GM19438 (cell line): Measurements from ENCODE around the gene LEMD2.

Source experiments
- ATAC-seq: cut with Tn5 transposase; IDR thresholded peaks from one replicate; pipeline ENCODE4 v1.9.1; 2021; ENCODE audit warnings: low read depth; ENCODE audit not compliant: unreplicated experiment

Gene LEMD2

GRCh38 chr6:33820243-33820642, 31.3 kb upstream of the LEMD2 start:
- no peak for ATAC-seq

- no peak for ATAC-seq
Observed at GRCh38 chr6:33819021-33819420, 30.1 kb upstream of the LEMD2 start.

GRCh38 chr6:33818293-33818692, 29.4 kb upstream of the LEMD2 start:
- no peak for ATAC-seq

- ATAC-seq, result no peak
Observed at GRCh38 chr6:33817489-33817888, 28.6 kb upstream of the LEMD2 start.

- no peak for ATAC-seq
Observed at GRCh38 chr6:33816911-33817310, 28.0 kb upstream of the LEMD2 start.

GRCh38 chr6:33815854-33816253, 26.9 kb upstream of the LEMD2 start:
- ATAC-seq, result no peak

- no peak for ATAC-seq
Observed at GRCh38 chr6:33813990-33814985, 25.4 kb upstream of the LEMD2 start.

GRCh38 chr6:33813246-33813904, 24.4 kb upstream of the LEMD2 start:
- no peak for ATAC-seq

- no peak for ATAC-seq
Observed at GRCh38 chr6:33812669-33813068, 23.7 kb upstream of the LEMD2 start.

GRCh38 chr6:33809594-33809993, 20.7 kb upstream of the LEMD2 start:
- no peak for ATAC-seq

- no peak for ATAC-seq
Observed at GRCh38 chr6:33808641-33809180, 19.8 kb upstream of the LEMD2 start.

GRCh38 chr6:33807606-33808005, 18.7 kb upstream of the LEMD2 start:
- no peak for ATAC-seq

- ATAC-seq, result no peak
Observed at GRCh38 chr6:33806841-33807240, 17.9 kb upstream of the LEMD2 start.

GRCh38 chr6:33803571-33804053, 14.7 kb upstream of the LEMD2 start, which contains the start of gene MLN:
MLN (minus strand) TSS chr6:33804003; CDS start chr6:33801163, 2,840 bp downstream.
- ATAC-seq, result no peak

GRCh38 chr6:33802186-33802958, 13.4 kb upstream of the LEMD2 start:
- ATAC-seq, result no peak

GRCh38 chr6:33801611-33802010, 12.7 kb upstream of the LEMD2 start:
- no peak for ATAC-seq

- no peak for ATAC-seq
Observed at GRCh38 chr6:33800248-33800969, 11.5 kb upstream of the LEMD2 start.

- no peak for ATAC-seq
Observed at GRCh38 chr6:33799454-33800113, 10.7 kb upstream of the LEMD2 start.

GRCh38 chr6:33798343-33798848, 9.5 kb upstream of the LEMD2 start:
- no peak for ATAC-seq
